ENCODE measurements around the gene MINDY2.

DNA sequence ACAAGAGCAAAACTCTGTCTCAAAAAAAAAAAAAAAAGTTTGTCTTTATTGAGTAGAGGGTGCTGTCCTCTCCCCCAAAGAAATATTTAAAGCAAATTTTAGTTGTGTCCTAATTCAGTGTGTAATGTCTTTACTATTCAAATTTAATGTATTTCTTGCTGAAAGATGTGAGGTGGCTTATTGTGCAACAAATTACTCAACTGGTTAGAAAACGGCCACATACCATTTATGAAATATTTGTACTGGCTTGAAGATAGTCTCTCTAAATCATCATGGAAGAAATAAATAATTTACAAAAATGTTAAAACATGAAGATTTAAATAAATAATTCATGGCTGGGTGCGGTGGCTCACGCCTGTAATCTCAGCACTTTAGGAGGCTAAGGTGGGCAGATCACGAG lies 99.3 kb downstream of the MINDY2 start:
- TF ChIP-seq CC2D1A (IDR thresholded peaks at IDR 0.05) (no peak), ARID2 (IDR thresholded peaks at IDR 0.05) (no peak), CEBPB (tag; IDR thresholded peaks at IDR 0.05) (peak; percentile 45; the same call in 1 of the 2 replicates), CREM (IDR thresholded peaks at IDR 0.05; ENCODE audit: low read depth) (no peak), RFX5 (IDR thresholded peaks at IDR 0.05; ENCODE audit: low read depth, low read length) (no peak), ZNF224 (CRISPR knock-in tag; IDR thresholded peaks at IDR 0.05) (no peak), BACH1 (tag; IDR thresholded peaks at IDR 0.05) (no peak), SUPT5H (IDR thresholded peaks at IDR 0.05) (no peak), GTF2F1 (IDR thresholded peaks at IDR 0.05; ENCODE audit: low read depth, low read length) (no peak), FOXJ3 (CRISPR knock-in tag; IDR thresholded peaks at IDR 0.05) (no peak)
- TF ChIP-seq, protein P1, sequence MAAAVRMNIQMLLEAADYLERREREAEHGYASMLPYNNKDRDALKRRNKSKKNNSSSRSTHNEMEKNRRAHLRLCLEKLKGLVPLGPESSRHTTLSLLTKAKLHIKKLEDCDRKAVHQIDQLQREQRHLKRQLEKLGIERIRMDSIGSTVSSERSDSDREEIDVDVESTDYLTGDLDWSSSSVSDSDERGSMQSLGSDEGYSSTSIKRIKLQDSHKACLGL (CRISPR knock-in tag; IDR thresholded peaks at IDR 0.05; ENCODE audit: borderline replicate concordance, poor library complexity, severe bottlenecking), result no peak
- TF ChIP-seq, protein P2, sequence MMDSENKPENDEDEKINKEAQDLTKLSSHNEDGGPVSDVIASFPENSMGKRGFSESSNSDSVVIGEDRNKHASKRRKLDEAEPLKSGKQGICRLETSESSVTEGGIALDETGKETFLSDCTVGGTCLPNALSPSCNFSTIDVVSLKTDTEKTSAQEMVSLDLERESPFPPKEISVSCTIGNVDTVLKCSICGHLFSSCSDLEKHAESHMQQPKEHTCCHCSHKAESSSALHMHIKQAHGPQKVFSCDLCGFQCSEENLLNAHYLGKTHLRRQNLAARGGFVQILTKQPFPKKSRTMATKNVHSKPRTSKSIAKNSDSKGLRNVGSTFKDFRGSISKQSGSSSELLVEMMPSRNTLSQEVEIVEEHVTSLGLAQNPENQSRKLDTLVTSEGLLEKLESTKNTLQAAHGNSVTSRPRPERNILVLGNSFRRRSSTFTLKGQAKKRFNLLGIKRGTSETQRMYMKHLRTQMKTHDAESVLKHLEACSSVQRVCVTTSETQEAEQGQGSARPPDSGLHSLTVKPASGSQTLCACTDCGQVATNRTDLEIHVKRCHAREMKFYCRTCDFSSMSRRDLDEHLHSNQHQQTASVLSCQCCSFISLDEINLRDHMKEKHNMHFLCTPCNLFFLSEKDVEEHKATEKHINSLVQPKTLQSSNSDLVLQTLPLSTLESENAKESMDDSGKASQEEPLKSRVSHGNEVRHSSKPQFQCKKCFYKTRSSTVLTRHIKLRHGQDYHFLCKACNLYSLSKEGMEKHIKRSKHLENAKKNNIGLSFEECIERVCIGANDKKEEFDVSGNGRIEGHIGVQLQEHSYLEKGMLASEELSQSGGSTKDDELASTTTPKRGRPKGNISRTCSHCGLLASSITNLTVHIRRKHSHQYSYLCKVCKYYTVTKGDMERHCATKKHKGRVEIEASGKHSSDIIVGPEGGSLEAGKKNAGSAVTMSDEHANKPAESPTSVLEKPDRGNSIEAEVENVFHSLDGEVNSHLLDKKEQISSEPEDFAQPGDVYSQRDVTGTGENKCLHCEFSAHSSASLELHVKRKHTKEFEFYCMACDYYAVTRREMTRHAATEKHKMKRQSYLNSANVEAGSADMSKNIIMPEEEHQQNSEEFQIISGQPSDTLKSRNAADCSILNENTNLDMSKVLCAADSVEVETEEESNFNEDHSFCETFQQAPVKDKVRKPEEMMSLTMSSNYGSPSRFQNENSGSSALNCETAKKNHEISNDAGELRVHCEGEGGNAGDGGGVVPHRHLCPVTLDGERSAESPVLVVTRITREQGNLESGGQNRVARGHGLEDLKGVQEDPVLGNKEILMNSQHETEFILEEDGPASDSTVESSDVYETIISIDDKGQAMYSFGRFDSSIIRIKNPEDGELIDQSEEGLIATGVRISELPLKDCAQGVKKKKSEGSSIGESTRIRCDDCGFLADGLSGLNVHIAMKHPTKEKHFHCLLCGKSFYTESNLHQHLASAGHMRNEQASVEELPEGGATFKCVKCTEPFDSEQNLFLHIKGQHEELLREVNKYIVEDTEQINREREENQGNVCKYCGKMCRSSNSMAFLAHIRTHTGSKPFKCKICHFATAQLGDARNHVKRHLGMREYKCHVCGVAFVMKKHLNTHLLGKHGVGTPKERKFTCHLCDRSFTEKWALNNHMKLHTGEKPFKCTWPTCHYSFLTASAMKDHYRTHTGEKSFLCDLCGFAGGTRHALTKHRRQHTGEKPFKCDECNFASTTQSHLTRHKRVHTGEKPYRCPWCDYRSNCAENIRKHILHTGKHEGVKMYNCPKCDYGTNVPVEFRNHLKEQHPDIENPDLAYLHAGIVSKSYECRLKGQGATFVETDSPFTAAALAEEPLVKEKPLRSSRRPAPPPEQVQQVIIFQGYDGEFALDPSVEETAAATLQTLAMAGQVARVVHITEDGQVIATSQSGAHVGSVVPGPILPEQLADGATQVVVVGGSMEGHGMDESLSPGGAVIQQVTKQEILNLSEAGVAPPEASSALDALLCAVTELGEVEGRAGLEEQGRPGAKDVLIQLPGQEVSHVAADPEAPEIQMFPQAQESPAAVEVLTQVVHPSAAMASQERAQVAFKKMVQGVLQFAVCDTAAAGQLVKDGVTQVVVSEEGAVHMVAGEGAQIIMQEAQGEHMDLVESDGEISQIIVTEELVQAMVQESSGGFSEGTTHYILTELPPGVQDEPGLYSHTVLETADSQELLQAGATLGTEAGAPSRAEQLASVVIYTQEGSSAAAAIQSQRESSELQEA (IDR thresholded peaks at IDR 0.05; ENCODE audit: low read depth), result no peak

All from K562 (cell line).